Cerebellar cortex (tissue), 1 donor: Measurements from ENCODE around the gene POGLUT2.
"Not testable (repeated sequence)": the region's sequence is repeated elsewhere in the genome, so short reads cannot be mapped to it uniquely, and the experiment has no call there.

Source experiments
- DNase-seq: peaks from one replicate; pipeline ENCODE4 v3.0.0-alpha.2; 2015; ENCODE audit warnings: low spot score

The POGLUT2 gene

DNA sequence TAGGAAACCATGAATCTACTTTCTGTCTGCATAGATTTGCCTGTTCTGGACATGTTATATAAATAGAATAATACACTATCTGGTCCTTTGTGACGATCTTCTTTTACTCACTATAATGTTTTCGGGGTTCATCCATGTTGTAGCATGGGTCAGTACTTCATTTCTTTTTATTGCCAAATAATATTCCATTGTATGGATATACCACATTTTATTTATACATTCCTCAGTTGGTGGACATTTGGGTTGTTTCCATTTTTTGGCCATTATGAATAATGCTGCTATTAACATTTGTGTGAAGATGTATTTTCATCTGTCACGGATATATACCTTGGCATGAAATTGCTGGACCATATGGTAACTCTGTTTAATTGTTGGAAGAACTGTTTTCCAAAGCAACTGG is 6.9 kb upstream of the POGLUT2 start:
- no peak for DNase-seq

DNA sequence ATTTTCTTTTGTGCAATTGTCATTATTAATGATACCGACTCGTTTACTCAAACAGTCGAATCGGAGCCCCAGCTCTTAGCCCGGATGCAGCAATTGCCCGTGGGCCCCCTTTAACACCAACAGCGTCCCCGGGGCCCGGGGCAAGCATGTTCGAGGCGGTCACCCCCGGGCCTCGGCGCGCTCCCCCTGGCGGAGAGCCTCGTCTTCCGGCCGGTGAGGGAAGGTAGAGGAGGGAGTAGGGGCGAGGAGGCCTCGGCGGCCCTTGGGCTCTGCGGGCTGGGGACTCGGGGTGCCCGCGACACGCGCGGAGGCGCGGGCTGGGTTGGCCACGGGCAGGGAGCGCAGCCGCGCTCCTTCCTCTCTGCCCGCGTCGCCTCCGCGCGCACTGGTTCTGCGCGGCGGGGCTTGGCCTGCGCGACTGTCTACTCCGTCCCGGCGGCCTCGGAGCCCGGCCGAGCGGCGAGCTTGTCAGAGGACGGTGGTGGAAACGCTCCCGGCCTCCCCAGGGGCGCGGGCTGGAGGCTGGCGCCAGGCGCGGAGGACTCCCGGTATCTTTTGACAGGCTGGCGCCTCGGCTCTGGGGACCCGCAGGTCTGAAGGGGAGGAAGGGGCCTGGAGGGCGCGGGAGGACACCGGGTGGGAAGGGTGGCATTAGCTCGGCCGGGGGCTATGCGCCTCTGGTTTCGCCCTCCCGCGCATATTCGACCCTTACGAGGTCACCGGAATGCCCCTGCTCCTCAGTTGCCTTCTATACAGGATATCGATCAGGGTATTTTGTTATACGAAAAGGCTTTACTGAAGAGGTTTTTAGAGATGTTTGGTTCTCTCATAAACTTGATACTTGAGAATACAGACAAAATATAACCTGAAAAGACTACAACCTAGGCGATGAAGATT is 1.6 kb upstream of the POGLUT2 start:
- peak; percentile 68 for DNase-seq

DNA sequence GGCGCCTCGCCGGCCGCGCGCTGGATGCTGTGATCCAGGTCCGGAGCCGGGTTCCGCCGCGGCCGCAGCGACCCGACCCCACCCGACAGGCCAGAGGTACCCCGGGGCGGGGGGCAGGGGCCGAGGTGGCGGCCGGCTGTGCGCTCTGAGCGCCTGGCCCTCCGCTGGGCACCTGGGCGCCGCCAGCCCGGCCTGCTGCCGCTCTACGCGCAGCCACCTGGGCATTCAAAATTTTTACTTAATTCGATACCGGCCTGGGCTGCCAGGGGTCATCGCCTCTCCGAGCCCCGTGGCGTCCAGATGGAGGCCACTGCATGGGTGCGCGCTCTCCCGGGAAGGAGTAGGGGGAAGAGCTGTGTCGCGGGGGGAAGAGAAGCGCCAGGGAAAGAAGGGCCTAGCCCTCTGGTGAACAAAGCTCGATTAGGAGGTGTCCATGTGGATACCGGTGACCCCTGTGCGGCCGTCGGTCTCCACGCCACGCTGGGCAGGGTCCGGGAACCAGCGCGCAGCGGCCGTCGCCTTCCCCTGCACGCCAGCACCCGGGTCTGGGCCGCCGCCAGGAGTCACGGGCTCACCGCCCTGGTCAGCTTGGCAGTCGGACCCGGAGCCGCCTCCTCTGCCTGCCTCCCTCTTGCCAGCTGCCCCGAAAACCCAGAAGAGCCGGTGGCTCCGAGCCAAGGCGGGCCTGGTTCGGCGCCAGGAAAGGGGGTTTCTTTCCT is 809 bp upstream of the POGLUT2 start:
- DNase-seq, result peak; percentile 24

DNA sequence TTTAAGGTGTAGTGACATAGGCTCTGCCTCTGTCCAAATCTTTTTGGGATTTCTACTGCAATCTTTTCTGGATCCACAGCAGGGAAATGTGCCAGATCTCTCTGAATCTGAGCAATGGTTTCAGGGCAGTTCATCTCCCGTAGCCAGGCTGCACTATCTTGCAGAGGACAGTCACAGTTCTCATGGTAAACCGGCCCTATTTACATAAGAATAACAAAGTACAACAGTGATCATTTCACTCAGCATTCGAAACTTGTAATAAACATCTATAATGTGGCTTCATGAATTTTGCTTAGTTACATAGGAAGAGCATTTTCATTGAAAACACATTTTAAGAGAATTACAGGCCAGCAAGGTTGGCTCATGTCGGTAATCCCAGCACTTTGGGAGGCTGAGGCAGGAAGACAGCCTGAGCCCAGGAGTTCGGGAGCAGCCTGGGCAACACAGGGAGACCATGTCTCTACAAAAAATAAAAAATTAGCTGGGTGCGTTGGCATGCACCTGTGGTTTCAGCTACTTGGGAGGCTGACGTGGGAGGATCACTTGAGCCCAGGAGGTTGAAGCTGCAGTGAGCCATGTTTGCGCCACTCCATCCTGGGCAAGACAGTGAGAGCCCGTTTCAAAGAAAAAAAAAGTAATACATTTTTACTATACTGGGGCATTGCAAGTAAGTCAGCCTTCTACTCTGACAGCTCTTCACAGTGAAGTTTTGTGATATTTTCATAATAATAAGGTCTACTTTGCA is 5.0 kb downstream of the POGLUT2 start:
- no peak for DNase-seq

DNA sequence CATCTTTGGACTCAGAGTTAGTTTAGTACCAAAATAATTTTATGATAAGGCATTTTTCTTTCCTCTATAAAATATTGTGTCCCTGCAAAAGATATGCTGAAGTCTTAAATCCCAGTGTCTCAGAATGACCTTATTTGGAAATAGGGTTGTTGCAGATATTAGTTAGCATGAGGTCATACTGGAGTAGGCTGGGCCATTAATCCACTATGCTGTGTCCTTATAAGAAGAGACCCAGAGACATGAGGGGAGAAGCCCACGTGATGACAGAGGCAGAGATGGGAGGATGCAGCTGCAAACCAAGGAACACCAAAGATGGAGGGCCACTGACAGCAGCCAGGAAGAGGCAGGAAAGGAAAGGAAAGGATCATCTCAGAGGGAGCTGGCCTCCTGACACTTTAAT is 6.4 kb downstream of the POGLUT2 start:
- no peak for DNase-seq

DNA sequence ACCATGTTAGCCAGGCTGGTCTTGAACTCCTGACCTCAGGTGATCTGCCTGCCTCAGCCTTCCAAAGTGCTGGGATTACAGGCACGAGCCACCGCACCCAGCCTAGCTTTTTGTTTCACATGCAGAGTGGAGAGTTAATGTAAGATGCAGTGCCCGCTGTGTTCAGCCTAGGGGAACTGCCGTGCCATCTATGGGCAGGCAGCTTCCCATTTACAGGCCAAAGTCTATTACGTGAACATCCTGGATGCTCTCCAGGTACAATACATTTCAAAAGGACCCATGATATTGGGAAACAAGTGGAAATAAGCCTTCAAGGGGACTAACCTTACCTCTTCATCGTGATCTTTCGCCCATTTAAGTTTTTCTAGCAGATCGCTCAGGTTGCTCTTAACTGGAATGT is 10.1 kb downstream of the POGLUT2 start:
- DNase-seq, result no peak

DNA sequence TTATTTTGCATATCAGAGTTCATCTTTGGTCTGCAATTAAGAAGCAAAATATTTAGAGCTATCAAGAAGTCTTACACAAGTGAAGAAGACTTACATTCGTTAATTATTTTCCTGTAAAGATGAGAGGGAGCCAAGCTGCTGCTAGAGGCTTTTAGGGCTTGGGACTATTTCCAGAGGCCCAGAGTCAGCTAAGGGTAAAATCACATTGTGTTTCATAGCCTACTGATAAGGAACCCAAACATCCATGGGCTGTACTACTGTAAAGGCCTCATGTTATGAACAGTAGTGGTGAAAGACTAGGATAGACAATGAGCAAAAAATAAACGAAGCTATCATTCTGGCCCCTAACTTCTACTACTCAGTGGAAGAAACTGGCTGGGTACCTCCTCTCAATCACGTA is 14.3 kb downstream of the POGLUT2 start:
- no peak for DNase-seq

DNA sequence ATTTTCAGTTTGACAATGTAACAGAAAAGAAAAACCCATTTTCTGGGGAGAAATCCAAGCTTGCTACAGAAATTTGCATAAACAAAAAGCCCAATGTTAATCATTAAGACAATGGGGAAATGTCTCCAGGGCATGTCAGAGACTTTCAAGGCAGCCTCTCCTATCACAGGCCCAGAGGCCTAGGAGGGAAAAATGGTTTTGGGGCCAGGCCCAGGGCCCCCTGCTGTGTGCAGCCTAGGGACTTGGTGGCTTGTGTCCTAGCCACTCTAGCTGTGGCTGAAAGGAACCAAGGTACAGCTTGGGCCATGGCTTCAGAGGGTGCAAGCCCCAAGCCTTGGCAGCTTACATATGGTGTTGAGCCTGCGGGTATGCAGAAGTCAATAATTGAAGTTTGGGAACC is 17.2 kb downstream of the POGLUT2 start:
- no peak for DNase-seq

DNA sequence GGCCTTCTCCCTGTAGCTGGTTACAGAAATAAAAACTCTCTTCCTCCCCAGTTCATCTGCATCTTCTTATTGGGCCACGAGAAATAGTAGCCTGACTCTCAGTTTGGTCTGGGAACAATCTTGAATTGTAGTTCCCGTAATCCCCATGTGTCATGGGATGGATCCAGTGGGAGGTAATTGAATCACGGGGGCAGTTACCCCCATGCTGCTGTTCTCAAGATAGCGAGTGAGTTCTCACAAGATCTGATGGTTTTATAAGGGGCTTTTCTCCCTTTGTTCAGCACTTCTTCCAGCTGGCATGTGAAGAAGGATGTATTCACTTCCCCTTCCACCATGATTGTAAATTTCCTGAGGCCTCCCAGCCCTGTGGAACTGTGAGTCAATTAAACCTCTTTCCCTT is 18.1 kb downstream of the POGLUT2 start:
- DNase-seq, result not testable (repeated sequence)

DNA sequence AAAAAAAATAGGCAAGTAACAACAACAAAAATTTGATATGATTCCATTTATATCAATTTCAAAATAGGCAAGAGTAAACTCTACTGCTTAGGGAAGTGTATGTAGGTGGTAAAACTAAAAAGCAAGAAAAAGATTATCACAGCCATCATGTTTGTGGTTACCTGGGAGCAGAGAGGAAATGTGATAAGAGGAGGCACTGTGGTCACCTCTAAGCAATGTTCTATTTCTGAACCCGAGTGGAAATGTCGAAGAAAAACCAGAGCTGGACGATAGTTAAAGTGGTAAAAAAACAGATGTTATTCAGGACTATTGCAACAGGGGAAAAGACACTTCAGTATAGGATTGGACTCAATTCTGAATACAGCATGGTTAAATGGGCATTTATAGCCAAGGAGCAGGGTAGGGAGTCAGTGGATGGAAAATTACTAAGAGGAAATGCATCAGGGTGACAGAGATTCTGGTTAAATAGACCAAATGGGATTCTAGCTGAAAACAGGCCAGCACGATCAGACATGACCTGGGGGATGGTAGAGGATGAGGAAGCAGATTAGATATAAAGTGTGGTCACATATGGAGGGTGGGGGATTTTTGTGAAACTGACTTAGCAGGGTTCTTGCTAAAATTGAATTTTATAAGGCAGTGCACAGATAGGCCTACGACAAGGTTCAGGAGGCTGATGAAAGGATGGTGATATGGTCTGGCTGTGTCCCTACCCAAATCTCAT is 19.2 kb downstream of the POGLUT2 start:
- DNase-seq, result no peak

DNA sequence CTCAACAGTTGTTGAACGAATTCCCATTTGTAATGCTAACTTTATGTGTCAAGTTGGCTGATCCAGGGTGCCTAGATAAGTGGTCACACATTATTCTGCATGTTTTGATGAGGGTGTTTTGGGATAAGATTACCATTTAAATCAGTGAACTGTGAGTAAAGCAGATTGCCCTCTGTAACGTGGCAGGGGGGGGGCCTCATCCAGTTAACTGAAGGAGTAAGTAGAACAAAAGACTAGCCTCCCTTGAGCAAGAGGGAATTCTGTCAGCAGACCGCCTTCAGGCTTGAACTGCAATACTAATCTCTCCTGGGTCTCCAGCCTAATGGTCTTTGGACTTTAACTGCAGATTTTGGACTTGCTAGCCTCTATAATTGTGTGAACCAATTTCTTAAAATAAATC is 21.0 kb downstream of the POGLUT2 start:
- DNase-seq, result no peak

DNA sequence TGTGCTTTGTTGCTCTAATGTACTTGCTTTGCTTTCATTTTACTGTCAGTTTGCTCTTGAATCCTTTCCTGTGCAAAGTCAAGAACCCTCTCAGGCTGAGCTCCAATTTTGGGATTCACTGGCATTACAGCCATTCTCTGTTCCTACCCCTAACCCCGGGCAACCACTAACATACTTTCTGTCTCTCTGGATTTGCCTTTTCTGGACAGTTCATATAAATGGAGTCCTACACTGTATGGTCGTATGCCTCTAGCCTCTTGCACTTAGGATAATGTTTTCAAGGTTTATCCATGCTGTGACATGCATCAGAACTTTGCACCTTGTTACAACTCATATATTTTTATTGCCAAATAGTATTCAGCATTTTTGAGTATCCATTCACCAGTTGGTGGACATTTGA is 22.5 kb downstream of the POGLUT2 start:
- DNase-seq, result no peak

DNA sequence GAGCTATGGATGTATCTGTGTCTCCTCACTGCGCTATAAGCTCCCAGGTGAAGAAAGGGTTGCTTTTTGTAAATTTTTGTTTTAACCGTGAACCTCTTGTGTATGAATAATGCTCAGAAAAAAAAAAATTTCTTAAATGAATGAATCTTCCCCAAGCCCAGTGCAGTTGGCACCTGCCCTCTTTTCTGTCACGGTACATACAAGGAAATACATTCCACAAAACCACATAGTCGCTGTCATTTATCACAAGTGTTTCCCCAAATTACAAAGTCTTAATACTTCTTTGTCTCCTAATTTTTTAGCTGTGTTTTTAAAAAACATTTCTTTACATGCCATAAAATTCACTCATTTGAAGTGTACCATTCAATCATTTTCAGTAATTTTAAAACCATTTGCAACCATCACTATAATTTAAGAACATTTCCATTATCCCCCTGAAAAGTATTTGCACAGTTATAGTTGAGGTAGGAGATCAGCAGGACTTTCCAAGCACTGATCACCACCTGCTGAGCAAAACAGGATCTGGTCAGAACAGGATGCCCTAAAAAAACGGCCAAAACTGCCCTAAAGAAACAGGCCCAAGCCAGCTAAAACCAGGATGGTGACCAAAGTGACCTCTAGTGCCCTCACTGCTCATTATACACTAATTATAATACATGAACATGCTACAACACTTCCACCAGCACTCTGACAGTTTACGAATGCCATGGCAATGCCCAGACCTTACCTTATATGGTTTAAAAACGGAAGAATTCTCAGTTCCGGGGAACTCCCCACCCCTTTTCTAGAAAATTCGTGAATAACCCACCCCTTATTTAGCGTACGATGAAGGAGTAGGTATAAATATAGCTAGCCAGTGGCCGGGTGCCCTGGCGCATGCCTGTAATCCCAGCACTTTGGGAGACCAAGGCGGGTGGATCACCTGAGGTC is 23.9 kb downstream of the POGLUT2 start:
- no peak for DNase-seq

DNA sequence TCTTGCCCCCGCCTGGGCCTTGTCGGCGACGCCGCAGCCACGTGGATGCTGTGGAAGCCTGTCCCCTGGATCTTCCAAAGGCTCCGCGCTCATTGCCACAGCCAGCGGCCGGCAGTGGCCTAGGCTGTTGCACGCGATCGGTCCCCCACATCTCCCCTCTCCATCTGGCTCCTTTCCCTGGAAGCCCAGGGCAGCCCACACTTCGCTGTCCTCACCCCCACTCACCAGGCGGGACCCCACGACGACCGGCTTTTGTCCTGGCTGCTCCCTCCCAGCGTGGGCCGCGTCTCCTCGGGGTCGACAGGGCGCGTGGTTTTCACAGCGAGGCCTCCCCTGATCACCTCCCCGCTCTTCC is 24.6 kb downstream of the POGLUT2 start:
- no peak for DNase-seq

DNA sequence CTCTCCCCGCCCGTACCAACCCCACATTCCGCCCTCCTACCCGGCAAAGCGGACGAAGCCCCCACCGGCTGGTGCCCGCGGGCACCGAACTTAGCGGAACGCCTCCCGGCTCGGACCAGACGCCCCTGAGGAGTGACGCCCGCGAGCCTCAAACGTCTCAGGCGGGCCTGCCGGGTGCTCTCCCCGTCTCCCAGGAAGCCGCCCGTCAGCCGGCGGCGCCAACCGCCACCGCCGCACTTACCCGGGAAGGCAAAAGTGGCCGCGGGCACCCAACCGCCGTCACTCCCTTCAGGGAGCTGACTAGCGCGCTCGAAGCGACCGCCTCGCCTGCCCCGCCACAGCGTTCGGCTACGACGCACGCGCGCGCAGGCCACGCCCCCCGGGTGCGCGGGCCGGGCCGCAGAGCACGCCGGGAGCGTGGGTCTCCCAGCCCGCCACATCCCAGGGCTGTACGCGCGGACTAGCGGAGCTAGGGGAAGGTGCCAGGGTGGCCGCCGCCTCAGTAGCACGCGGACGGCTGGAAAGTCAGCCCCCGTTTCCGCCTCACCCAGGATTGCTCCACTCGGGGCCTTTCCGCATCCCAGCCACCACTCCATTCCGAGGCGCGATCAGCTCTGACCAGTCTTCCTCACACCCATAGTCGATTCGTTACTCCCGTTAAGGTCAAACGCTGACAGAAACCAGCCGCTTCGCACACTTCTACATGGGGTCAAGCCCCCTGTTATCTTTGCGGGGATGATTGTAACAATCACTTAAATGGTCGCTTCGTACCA is 25.1 kb downstream of the POGLUT2 start, which contains the start of gene TEX30:
Gene TEX30, minus strand, starts transcription at position 346 of the 773 bp plus-strand sequence. CDS start 3,760 bp downstream, outside the sequence.
- peak; percentile 73 for DNase-seq

DNA sequence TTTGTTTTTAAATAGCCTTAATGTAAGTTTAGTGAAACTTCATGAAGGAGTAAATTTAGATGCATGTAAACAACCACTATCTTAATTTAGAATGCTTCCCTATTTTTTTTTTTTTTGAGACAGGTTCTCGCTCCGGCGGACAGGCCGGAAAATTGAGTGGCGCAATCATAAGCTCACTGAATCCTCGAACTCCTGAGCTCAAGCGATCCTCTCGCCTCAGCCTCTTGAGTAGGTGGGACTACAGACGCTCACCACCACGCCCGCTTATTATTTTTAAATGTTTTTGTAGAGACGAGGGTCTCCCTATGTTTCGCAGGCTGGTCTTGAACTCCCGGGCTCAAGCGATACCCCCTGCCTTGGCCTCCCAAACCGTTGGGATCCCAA is 26.7 kb downstream of the POGLUT2 start:
- DNase-seq, result no peak

DNA sequence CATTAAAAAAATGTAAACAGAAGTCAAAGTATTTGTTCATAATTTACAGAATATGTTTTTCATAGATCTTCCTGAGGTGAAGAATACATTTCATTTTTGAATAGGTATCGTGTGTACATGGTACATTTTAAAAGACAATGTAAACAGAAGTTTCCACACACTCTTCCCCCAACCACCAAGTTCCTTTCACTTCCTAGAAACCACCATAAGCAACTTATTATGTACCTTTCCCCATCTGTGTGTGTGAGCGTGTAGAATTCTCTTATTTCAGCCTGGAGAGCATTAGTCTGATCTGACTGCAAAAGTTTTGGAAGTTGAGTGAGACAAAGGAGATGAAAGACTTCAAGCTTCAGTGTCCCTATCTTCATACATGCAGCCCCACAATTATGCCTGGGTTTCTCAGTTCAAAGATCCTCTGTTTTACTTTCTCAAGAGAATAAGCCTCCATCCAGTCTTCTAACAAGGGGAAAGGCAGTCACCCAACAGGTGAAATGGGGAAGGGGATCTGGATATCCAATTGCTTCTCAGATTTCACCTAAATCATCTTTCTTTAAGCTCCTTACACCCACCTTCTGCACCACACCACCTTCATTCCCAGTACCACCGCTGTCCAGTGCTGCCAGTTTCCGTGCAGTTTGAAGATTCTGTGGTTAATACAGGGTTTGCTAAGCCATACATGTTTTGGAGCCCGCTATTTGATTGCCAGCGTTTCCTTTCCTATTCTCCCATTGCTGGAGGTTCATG is 27.3 kb downstream of the POGLUT2 start:
- no peak for DNase-seq

DNA sequence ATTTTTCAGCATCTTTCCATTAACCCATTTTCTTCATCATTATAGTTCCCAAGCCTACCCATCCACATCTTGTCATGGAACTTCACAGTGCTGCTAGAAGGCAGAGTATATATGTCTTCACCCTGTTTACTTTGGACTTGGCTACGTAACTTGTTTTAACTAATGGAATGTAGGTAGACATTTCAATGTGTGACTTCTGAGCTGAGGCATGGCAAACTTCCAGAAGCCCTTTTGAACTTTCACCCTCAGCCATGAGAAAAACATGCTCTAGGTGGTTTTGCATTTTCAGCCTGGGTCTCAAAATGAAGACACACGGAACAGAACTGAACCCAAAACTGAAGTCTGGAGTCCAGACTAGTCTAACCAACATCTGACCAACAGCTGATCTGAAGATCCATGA is 28.3 kb downstream of the POGLUT2 start:
- no peak for DNase-seq

DNA sequence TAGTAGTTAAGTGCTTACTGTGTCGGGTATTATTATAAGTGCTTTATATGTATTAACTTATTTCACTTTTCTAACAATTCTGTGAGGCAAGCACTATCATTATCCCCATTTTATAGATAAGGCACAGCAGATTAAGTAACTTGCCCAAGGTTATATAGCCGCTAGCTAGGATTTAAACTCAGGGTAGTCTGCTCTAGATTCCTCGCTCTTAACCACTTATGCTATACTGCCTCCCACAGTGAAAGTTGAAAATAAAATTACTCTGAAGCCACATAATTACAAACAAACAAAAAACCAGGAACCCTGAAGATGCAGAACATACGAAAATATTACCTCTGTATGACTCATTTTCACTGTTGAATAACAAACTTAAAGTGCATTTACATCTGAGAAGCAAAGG is 29.1 kb downstream of the POGLUT2 start:
- DNase-seq, result no peak
